ENCODE measurements around the gene MCOLN2.

- TF ChIP-seq CTCF (IDR thresholded peaks at IDR 0.05), result no peak
- TF ChIP-seq POLR2AphosphoS5 (IDR thresholded peaks at IDR 0.05; ENCODE audit: low read depth, low read length), result no peak
- TF ChIP-seq SIN3A (IDR thresholded peaks at IDR 0.05; ENCODE audit: borderline replicate concordance, insufficient read depth, low read depth, low read length), result no peak
- no peak for TF ChIP-seq REST (IDR thresholded peaks at IDR 0.05; ENCODE audit: insufficient read depth in 1 of 2, low read depth in 2 of 2, low read length in 1 of 2)
Observed at GRCh38 chr1:85019994-85020393, 23.1 kb upstream of the MCOLN2 start.
